C4-2B (cell line): ENCODE data around the gene ELL2.

Experiments
- H3K27ac ChIP-seq: fragments of 450-650 bp; 2 replicates; pipeline ENCODE4 v1.5.1; 2017
- CTCF ChIP-seq: fragments of 450-650 bp; conservative IDR thresholded peaks from 2 replicates; pipeline ENCODE4 v1.5.1; 2017; ENCODE audit warnings: mild to moderate bottlenecking
- ZFX ChIP-seq: fragments of 450-650 bp; IDR thresholded peaks from 2 replicates; pipeline ENCODE4 v1.6.1; 2017

The ELL2 gene

GRCh38 chr5:95921501-95921900 is 40.1 kb downstream of the ELL2 start:
- no peak for TF ChIP-seq CTCF
- TF ChIP-seq ZFX: no peak
- no peak overlapping the region for H3K27ac ChIP-seq

- H3K27ac ChIP-seq: no peak overlapping the region
- TF ChIP-seq CTCF: no peak
- no peak for TF ChIP-seq ZFX
Measured at GRCh38 chr5:95920822-95921221, 40.8 kb downstream of the ELL2 start.

GRCh38 chr5:95919658-95920057 is 42.0 kb downstream of the ELL2 start:
- H3K27ac ChIP-seq: no peak overlapping the region
- TF ChIP-seq ZFX: no peak
- TF ChIP-seq CTCF: no peak

- TF ChIP-seq ZFX (no peak), CTCF (no peak)
- H3K27ac ChIP-seq: no peak overlapping the region
Measured at GRCh38 chr5:95918421-95919006, 43.1 kb downstream of the ELL2 start.

GRCh38 chr5:95917207-95917606 is 44.4 kb downstream of the ELL2 start:
- no peak overlapping the region for H3K27ac ChIP-seq
- TF ChIP-seq CTCF: no peak
- TF ChIP-seq ZFX: no peak

GRCh38 chr5:95916687-95917085 is 45.0 kb downstream of the ELL2 start:
- TF ChIP-seq CTCF: no peak
- TF ChIP-seq ZFX: no peak
- H3K27ac ChIP-seq: no peak overlapping the region

GRCh38 chr5:95915999-95916686 is 45.5 kb downstream of the ELL2 start:
- TF ChIP-seq CTCF (no peak), ZFX (no peak)
- H3K27ac ChIP-seq: no peak overlapping the region
